Panc1 (cell line): ENCODE data around the gene BEGAIN.

Experiments
- POLR2AphosphoS5 ChIP-seq: IDR thresholded peaks from 2 replicates; pipeline ENCODE4 v1.6.1; 2012; ENCODE audit warnings: mild to moderate bottlenecking, low read depth, low read length, moderate library complexity
- SIN3A ChIP-seq: IDR thresholded peaks from 2 replicates; pipeline ENCODE4 v1.6.1; 2012; ENCODE audit warnings: low read depth, mild to moderate bottlenecking, low read length, moderate library complexity, borderline replicate concordance; ENCODE audit not compliant: insufficient read depth
- TCF7L2 ChIP-seq: IDR thresholded peaks from 2 replicates; pipeline ENCODE4 v1.6.1; 2011; ENCODE audit warnings: mild to moderate bottlenecking, low read depth, low read length, inconsistent platforms
- TF ChIP-seq, protein P1 (sequence below): fragments of 450-650 bp; IDR thresholded peaks from 2 replicates; pipeline ENCODE4 v1.5.1; 2017; ENCODE audit warnings: mild to moderate bottlenecking
- TF ChIP-seq, protein P2 (sequence below), 2 experiments: IDR thresholded peaks; 2 replicates each; pipeline ENCODE4 v1.6.1; 2011 to 2012; ENCODE audit warnings: low read depth in 2 of 2, control low read depth in 1 of 2, low read length in 1 of 2, mild to moderate bottlenecking in 1 of 2, moderate library complexity in 1 of 2; ENCODE audit not compliant: insufficient read depth in 1 of 2

DNA sequence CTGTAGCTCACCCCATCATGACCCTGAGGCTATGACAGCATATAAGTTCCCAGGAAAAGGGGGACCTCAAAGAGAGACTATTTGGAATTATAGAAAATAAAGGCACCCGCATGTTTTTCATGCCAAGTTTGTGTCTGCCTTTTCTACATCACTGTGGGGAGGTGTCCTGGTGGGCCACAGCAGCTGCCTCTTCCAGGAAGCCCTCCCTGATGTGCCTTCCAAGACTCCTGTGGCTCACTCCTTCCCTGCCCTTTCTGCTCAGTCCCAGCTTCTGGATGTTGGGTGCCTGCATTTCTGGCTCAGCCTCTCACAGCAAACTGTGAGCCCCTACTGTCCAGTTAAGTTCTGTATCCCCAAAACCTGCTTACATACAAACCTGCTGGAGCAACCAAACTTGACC lies 36.3 kb upstream of the BEGAIN start:
- TF ChIP-seq, protein P1, sequence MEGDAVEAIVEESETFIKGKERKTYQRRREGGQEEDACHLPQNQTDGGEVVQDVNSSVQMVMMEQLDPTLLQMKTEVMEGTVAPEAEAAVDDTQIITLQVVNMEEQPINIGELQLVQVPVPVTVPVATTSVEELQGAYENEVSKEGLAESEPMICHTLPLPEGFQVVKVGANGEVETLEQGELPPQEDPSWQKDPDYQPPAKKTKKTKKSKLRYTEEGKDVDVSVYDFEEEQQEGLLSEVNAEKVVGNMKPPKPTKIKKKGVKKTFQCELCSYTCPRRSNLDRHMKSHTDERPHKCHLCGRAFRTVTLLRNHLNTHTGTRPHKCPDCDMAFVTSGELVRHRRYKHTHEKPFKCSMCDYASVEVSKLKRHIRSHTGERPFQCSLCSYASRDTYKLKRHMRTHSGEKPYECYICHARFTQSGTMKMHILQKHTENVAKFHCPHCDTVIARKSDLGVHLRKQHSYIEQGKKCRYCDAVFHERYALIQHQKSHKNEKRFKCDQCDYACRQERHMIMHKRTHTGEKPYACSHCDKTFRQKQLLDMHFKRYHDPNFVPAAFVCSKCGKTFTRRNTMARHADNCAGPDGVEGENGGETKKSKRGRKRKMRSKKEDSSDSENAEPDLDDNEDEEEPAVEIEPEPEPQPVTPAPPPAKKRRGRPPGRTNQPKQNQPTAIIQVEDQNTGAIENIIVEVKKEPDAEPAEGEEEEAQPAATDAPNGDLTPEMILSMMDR: no peak
- TF ChIP-seq SIN3A (no peak), POLR2AphosphoS5 (no peak), TCF7L2 (no peak)
- TF ChIP-seq, protein P2, sequence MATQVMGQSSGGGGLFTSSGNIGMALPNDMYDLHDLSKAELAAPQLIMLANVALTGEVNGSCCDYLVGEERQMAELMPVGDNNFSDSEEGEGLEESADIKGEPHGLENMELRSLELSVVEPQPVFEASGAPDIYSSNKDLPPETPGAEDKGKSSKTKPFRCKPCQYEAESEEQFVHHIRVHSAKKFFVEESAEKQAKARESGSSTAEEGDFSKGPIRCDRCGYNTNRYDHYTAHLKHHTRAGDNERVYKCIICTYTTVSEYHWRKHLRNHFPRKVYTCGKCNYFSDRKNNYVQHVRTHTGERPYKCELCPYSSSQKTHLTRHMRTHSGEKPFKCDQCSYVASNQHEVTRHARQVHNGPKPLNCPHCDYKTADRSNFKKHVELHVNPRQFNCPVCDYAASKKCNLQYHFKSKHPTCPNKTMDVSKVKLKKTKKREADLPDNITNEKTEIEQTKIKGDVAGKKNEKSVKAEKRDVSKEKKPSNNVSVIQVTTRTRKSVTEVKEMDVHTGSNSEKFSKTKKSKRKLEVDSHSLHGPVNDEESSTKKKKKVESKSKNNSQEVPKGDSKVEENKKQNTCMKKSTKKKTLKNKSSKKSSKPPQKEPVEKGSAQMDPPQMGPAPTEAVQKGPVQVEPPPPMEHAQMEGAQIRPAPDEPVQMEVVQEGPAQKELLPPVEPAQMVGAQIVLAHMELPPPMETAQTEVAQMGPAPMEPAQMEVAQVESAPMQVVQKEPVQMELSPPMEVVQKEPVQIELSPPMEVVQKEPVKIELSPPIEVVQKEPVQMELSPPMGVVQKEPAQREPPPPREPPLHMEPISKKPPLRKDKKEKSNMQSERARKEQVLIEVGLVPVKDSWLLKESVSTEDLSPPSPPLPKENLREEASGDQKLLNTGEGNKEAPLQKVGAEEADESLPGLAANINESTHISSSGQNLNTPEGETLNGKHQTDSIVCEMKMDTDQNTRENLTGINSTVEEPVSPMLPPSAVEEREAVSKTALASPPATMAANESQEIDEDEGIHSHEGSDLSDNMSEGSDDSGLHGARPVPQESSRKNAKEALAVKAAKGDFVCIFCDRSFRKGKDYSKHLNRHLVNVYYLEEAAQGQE (IDR thresholded peaks at IDR 0.05; ENCODE audit: insufficient read depth in 1 of 2, low read depth in 2 of 2, low read length in 1 of 2): no peak
